GM18499 (cell line): ENCODE data around the gene OR2H2.

Source experiments
- ATAC-seq: cut with Tn5 transposase; IDR thresholded peaks from one replicate; pipeline ENCODE4 v1.9.1; 2021; ENCODE audit warnings: moderate number of reproducible peaks; ENCODE audit not compliant: insufficient read depth, unreplicated experiment

Gene OR2H2

GRCh38 chr6:29590218-29590808 lies 5.4 kb downstream of the OR2H2 start:
- no peak for ATAC-seq

- ATAC-seq = no peak
Measured at GRCh38 chr6:29591677-29592076, 6.8 kb downstream of the OR2H2 start.

GRCh38 chr6:29593199-29593855 lies 8.4 kb downstream of the OR2H2 start:
- no peak for ATAC-seq

GRCh38 chr6:29596381-29596900 lies 11.5 kb downstream of the OR2H2 start:
- no peak for ATAC-seq

GRCh38 chr6:29597184-29597583 lies 12.3 kb downstream of the OR2H2 start:
- no peak for ATAC-seq

GRCh38 chr6:29598172-29598747 lies 13.3 kb downstream of the OR2H2 start:
- ATAC-seq = no peak

- no peak for ATAC-seq
Measured at GRCh38 chr6:29602564-29603361, 17.8 kb downstream of the OR2H2 start.

GRCh38 chr6:29603456-29603855 lies 18.5 kb downstream of the OR2H2 start:
- ATAC-seq = no peak

GRCh38 chr6:29603930-29604329 lies 19.0 kb downstream of the OR2H2 start:
- no peak for ATAC-seq

- no peak for ATAC-seq
Measured at GRCh38 chr6:29608131-29608530, 23.2 kb downstream of the OR2H2 start.

GRCh38 chr6:29610540-29610939 lies 25.6 kb downstream of the OR2H2 start:
- ATAC-seq = no peak

GRCh38 chr6:29611426-29611825 lies 26.5 kb downstream of the OR2H2 start:
- no peak for ATAC-seq

GRCh38 chr6:29617782-29618554 lies 33.0 kb downstream of the OR2H2 start:
- ATAC-seq = no peak

GRCh38 chr6:29619578-29620160 lies 34.7 kb downstream of the OR2H2 start:
- no peak for ATAC-seq

- no peak for ATAC-seq
Measured at GRCh38 chr6:29620630-29621029, 35.7 kb downstream of the OR2H2 start.

- ATAC-seq = no peak
Measured at GRCh38 chr6:29624520-29624961, 39.6 kb downstream of the OR2H2 start.

GRCh38 chr6:29625337-29625930 lies 40.5 kb downstream of the OR2H2 start:
- no peak for ATAC-seq

GRCh38 chr6:29626948-29627754 lies 42.2 kb downstream of the OR2H2 start:
- no peak for ATAC-seq
